Kidney (tissue), 2 donors: ENCODE data around the gene TEX35. TPM values are rescaled to one million over a fixed set of nuclear protein-coding genes. Genes with fewer than 3 reads are reported as not detected.

Source experiments
- polyA plus RNA-seq: library from polyadenylated mRNA; stranded (reverse); fragments of 350-450 nt; fragmentation: Illumina TruSeq; extraction: RNeasy Lipid Tissue Mini Kit (QIAGEN cat#74804); gene quantifications from one replicate; pipeline ENCODE4 v1.2.3, GENCODE V29; 2014; ENCODE audit warnings: low read depth, low replicate concordance; ENCODE audit not compliant: insufficient read depth
- total RNA-seq: library from RNA; stranded (reverse); fragmentation: NEBNext Ultra II Directional; extraction: Animal tissue kit (Norgen Biotek cat#: 25700); gene quantifications from one replicate; pipeline ENCODE4 v1.2.1, GENCODE V29; 2021
- donor health status: DM: yes; HTN: yes; CAD: no.

The TEX35 gene
- total and polyA plus RNA-seq, 2 donors from 2014 or later = not detected

Other genes starting within 250 kb of the TEX35 start
- 0.47 TPM for gene CLEC20A, start 16.1 kb upstream of the TEX35 start, total RNA-seq
- not detected for gene CLEC20A, start 16.1 kb upstream of the TEX35 start, polyA plus RNA-seq
- 32.8 TPM for gene RALGPS2, start 212.1 kb downstream of the TEX35 start, total RNA-seq
- gene RALGPS2, start 212.1 kb downstream of the TEX35 start, polyA plus RNA-seq = 3.6 TPM